GM12872 (cell line): ENCODE data around the gene ASXL1.

Experiments used
- TF ChIP-seq, protein P1 (sequence below): IDR thresholded peaks from 3 replicates; pipeline ENCODE4 v1.5.1; 2011; ENCODE audit warnings: low read depth, mild to moderate bottlenecking, low read length, moderate library complexity; ENCODE audit not compliant: insufficient read depth

The ASXL1 gene

GRCh38 chr20:32431457-32431856 lies 73.3 kb downstream of the ASXL1 start:
- TF ChIP-seq, protein P1, sequence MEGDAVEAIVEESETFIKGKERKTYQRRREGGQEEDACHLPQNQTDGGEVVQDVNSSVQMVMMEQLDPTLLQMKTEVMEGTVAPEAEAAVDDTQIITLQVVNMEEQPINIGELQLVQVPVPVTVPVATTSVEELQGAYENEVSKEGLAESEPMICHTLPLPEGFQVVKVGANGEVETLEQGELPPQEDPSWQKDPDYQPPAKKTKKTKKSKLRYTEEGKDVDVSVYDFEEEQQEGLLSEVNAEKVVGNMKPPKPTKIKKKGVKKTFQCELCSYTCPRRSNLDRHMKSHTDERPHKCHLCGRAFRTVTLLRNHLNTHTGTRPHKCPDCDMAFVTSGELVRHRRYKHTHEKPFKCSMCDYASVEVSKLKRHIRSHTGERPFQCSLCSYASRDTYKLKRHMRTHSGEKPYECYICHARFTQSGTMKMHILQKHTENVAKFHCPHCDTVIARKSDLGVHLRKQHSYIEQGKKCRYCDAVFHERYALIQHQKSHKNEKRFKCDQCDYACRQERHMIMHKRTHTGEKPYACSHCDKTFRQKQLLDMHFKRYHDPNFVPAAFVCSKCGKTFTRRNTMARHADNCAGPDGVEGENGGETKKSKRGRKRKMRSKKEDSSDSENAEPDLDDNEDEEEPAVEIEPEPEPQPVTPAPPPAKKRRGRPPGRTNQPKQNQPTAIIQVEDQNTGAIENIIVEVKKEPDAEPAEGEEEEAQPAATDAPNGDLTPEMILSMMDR = no peak

DNA sequence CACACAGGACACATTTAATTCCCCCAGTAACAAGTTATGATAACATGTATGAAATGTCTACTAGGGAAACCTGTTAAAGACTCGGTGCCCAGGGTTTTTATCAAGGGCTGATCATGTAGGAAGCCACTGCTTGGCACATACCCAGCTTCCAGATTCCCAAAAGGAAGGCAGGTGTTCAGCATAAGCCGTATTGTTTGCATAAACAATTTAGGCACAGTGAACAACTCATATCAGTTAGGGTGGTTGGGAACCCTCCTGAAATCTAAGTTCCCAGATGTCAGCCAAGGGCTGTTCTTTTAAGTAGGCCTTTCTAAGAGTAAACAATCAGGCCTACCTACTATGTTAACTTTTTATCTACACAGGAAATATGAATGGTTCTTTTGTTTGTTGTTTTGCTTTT lies 74.1 kb downstream of the ASXL1 start:
- TF ChIP-seq, protein P1 = no peak

GRCh38 chr20:32433311-32434021 lies 75.3 kb downstream of the ASXL1 start:
- TF ChIP-seq, protein P1 = no peak

DNA sequence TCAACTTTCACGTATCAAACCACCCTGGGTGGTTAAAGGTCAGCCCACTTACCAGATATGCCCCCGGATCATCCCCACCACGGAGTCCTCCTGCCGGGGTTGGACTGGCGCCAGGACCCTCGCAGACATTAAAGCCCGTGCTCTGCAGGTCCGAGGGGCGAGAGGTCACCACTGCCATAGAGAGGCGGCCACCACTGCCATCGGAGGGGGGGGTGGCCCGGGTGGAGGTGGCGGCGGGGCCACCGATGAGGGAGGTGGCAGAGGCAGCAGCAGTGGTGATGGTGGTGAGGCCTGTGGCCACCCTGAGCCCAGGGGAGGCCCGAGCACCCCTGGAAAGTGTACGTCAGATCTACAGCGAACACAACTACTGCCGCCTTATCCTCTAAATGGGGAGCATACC lies 76.3 kb downstream of the ASXL1 start:
- TF ChIP-seq, protein P1 = no peak

GRCh38 chr20:32435449-32436107 lies 77.4 kb downstream of the ASXL1 start:
- TF ChIP-seq, protein P1 = no peak

- TF ChIP-seq, protein P1 = no peak
These were observed 78.2 kb downstream of the ASXL1 start for GRCh38 chr20:32436142-32436861.

DNA sequence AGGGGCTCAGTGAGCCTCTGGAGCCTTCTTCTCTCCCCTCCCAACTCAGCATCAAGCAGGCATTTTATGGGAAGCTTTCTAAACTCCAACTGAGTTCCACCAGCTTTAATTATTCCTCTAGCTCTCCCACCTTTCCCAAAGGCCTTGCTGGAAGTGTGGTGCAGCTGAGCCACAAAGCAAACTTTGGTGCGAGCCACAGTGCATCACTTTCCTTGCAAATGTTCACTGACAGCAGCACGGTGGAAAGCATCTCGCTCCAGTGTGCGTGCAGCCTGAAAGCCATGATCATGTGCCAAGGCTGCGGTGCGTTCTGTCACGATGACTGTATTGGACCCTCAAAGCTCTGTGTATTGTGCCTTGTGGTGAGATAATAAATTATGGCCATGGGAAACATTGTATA lies 78.8 kb downstream of the ASXL1 start:
- TF ChIP-seq, protein P1 = no peak
